Nephron progenitor cell (in vitro differentiated cells): ENCODE data around the gene TP53.
"Not testable (repeated sequence)": the region's sequence is repeated elsewhere in the genome, so short reads cannot be mapped to it uniquely, and the experiment has no call there.

Experiments
- DNase-seq: peaks from one replicate; pipeline ENCODE4 v3.0.0; 2021
- H3K27ac Mint-ChIP-seq: 2 replicates; pipeline ENCODE4 v1.8.0; 2021; ENCODE audit warnings: mild to moderate bottlenecking, moderate library complexity, mixed read lengths
- H3K27me3 Mint-ChIP-seq: 2 replicates; pipeline ENCODE4 v1.8.0; 2021; ENCODE audit warnings: mild to moderate bottlenecking, low read depth, mixed read lengths; ENCODE audit not compliant: poor library complexity
- H3K36me3 Mint-ChIP-seq: 2 replicates; pipeline ENCODE4 v1.8.0; 2021; ENCODE audit warnings: low read depth, mixed read lengths
- H3K4me1 Mint-ChIP-seq: 2 replicates; pipeline ENCODE4 v1.8.0; 2021; ENCODE audit warnings: mixed read lengths
- H3K4me3 Mint-ChIP-seq: 2 replicates; pipeline ENCODE4 v1.8.0; 2021; ENCODE audit warnings: mild to moderate bottlenecking, moderate library complexity, mixed read lengths
- H3K9me3 Mint-ChIP-seq: 2 replicates; pipeline ENCODE4 v1.8.0; 2021; ENCODE audit warnings: mild to moderate bottlenecking, moderate library complexity, mixed read lengths
- TF ChIP-seq, protein P1 (sequence below): fragments of 200-600 bp; sonication (generic); IDR thresholded peaks from 2 replicates; pipeline ENCODE4 v1.5.0; 2021; ENCODE audit warnings: antibody characterized with exemption

TP53 gene

GRCh38 chr17:7627250-7628121 lies 59.8 kb downstream of the TP53 start, which contains the start of gene SAT2:
TSS of gene SAT2 (minus strand) at chr17:7627821. CDS start at chr17:7627635, 186 bp downstream.
- TF ChIP-seq, protein P1, sequence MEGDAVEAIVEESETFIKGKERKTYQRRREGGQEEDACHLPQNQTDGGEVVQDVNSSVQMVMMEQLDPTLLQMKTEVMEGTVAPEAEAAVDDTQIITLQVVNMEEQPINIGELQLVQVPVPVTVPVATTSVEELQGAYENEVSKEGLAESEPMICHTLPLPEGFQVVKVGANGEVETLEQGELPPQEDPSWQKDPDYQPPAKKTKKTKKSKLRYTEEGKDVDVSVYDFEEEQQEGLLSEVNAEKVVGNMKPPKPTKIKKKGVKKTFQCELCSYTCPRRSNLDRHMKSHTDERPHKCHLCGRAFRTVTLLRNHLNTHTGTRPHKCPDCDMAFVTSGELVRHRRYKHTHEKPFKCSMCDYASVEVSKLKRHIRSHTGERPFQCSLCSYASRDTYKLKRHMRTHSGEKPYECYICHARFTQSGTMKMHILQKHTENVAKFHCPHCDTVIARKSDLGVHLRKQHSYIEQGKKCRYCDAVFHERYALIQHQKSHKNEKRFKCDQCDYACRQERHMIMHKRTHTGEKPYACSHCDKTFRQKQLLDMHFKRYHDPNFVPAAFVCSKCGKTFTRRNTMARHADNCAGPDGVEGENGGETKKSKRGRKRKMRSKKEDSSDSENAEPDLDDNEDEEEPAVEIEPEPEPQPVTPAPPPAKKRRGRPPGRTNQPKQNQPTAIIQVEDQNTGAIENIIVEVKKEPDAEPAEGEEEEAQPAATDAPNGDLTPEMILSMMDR: no peak
- Mint-ChIP-seq H3K27me3 (peaks cover 9% of the 10 kb centered on the region), H3K4me3 (peak within 1 kb of the TSS; percentile 92), H3K9me3 (no peaks in the 10 kb centered on the region), H3K36me3 (peaks cover 10% of the 10 kb centered on the region), H3K27ac (peak within 1 kb of the TSS; percentile 98), H3K4me1 (peaks cover 40% of the 10 kb centered on the region)
- DNase-seq: peak; percentile 98

DNA sequence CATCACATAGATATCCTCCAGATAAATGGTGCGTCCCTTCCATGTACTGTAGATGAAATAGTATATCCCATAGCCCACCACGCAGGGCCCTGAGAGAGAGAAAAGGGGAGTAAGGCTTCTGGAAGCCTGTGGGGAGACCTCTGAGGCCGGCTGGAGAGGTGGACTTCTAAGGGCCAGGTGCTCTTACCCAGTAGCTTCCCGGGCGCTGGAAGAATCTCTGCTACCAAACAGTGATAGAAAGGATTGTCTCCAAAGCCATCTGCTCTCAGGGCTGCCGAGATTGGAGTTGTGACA lies 60.4 kb downstream of the TP53 start:
- peaks cover 10% of the 10 kb centered on the region for H3K36me3 Mint-ChIP-seq
- no peak for DNase-seq
- H3K4me1 Mint-ChIP-seq: peaks cover 36% of the 10 kb centered on the region
- H3K27ac Mint-ChIP-seq: peak overlapping the region; percentile 98
- TF ChIP-seq, protein P1: no peak
- H3K27me3 Mint-ChIP-seq: peaks cover 12% of the 10 kb centered on the region
- H3K9me3 Mint-ChIP-seq: no peaks in the 10 kb centered on the region
- peak overlapping the region; percentile 92 for H3K4me3 Mint-ChIP-seq

DNA sequence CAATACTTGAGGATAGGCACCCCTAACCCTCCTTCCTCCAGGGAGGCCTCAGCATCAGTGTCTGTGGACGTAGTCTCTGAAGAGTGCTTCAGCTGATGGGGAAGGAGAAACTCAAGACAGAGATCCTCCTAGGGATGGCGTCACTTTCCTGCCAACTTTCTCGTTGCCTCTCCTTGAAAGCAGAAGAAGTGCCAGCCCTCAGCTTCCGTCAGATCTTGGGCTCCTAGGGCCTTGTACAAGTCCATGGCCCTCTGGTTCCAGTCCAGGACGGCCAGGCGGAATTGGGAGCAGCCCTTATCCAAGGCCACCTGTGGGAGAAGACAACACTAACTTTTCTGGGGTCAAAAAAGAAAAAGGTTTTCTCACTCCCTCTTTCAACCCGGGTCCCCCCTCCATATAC lies 61.0 kb downstream of the TP53 start:
- TF ChIP-seq, protein P1: no peak
- DNase-seq: no peak
- Mint-ChIP-seq H3K27me3 (peaks cover 12% of the 10 kb centered on the region), H3K36me3 (peaks cover 10% of the 10 kb centered on the region), H3K4me1 (peaks cover 30% of the 10 kb centered on the region), H3K9me3 (no peaks in the 10 kb centered on the region), H3K4me3 (peak overlapping the region; percentile 92), H3K27ac (peak overlapping the region; percentile 98)

DNA sequence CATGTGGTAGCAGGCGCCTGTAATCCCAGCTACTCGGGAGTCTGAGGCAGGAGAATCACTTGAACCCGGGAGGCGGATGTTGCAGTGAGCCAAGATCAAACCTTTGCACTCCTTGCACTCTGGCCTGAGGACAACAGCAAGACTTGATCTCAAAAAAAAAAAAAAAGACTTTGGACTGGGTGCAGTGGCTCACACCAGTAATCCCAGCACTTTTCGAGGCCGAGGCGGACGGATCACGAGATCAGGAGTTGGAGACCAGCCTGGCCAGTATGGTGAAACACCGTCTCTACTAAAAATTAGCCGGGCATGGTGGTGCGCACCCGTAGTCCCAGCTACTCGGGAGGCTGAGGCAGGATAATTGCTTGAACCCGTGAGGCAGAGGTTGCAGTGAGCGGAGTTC lies 61.5 kb downstream of the TP53 start:
- H3K27ac Mint-ChIP-seq, H3K9me3 Mint-ChIP-seq, H3K27me3 Mint-ChIP-seq, DNase-seq, H3K36me3 Mint-ChIP-seq: not testable (repeated sequence)
- Mint-ChIP-seq H3K4me1 (peaks cover 26% of the 10 kb centered on the region), H3K4me3 (peak overlapping the region; percentile 92)

DNA sequence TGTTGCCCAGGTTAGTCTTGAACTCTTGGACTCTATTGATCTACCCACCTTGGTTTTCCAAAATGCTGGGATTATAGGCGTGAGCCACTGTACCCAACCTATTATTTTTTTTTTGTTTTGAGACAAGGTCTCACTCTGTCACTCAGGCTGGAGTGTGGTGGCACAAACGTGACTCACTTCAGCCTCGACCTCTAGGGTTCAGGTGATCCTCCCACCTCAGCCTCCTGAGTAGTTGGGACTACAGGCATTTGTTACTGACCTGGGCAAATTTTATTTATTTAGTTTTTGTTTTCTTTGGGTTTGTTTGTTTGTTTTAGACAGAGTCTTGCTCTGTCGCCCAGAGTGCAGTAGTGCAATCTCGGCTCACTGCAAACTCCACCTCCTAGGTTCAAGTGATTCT lies 63.6 kb downstream of the TP53 start:
- Mint-ChIP-seq H3K27ac (no peak overlapping the region), H3K4me3 (no peak overlapping the region), H3K9me3 (no peaks in the 10 kb centered on the region), H3K4me1 (peaks cover 11% of the 10 kb centered on the region), H3K27me3 (peaks cover 14% of the 10 kb centered on the region), H3K36me3 (peaks cover 10% of the 10 kb centered on the region)
- DNase-seq: no peak
- TF ChIP-seq, protein P1: no peak

DNA sequence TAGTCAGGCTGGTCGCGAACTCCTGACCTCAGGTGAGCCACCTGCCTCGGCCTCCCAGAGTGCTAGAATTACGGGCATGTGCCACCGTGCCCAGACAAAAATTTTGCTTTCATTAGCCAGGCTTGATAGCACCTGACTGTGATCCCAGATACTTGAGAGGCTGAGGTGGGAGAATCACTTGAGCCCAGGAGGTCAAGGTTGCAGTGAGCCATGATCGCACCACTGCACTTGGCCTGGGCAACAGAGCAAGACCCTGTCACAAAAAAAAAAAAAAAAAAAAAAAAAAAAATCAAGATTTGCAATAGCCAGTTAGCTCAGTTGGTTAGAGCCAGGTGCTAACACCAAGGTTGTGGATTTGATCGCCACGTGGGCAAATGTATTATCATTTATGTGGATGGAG lies 66.5 kb downstream of the TP53 start:
- no peak overlapping the region for H3K27ac Mint-ChIP-seq
- H3K9me3 Mint-ChIP-seq: no peaks in the 10 kb centered on the region
- H3K36me3 Mint-ChIP-seq: no peaks in the 10 kb centered on the region
- H3K4me1 Mint-ChIP-seq: no peaks in the 10 kb centered on the region
- H3K27me3 Mint-ChIP-seq: peaks cover 18% of the 10 kb centered on the region
- H3K4me3 Mint-ChIP-seq: no peak overlapping the region
- no peak for DNase-seq
- TF ChIP-seq, protein P1: no peak
